ENCODE results near the gene ME2. TPM values are rescaled to one million over a fixed set of nuclear protein-coding genes. Genes with fewer than 3 reads are reported as not detected.

The ME2 gene
- total and polyA plus RNA-seq, 2 donors (not counting 3 experiments of a cell fraction or from before 2014, with no cell fraction given): 28.6 to 42.4 TPM

DNA sequence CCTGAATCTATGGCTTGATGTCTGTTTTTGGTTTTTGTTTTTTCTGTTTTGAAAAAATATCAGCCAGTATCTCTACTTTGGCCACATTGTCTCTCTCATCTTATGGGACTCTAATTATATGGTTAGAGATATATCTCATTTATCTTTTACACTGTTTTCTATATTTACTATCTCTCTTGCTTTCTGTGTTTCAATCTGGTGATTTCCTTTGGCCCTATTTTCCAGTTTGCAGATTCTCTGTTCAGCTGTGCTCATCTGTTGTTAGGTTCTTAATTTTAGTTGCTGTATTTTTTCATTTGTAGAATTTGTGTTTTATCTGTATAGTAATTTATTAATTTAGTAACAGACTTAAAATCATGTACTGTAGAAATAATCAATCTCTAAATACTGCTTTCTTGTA lies 47.6 kb downstream of the ME2 start:
- Histone ChIP-seq H3K4me3 (replicated peaks in 1 of 3; ENCODE audit: insufficient read depth in 1 of 3, low read depth in 1 of 3, low read length in 3 of 3) (no peak overlapping the region), H3K4me1 (ENCODE audit: control insufficient read depth, extremely low read depth, insufficient read depth, low read length) (no peaks in the 10 kb centered on the region), H3K36me3 (ENCODE audit: control insufficient read depth in 2 of 2, extremely low read depth in 1 of 2, insufficient read depth in 2 of 2, low read length in 2 of 2) (peaks cover 0 to 5% of the 10 kb centered on the region in 2 experiments), H3K27me3 (ENCODE audit: control insufficient read depth in 2 of 2, insufficient read depth in 2 of 2, low read length in 2 of 2) (no peaks in the 10 kb centered on the region), H3K27ac (ENCODE audit: insufficient read depth, low read depth, low read length) (no peak overlapping the region), H3K4me2 (ENCODE audit: insufficient read depth, low read length) (no peak overlapping the region), H3K9me3 (replicated peaks; ENCODE audit: control insufficient read depth, insufficient read depth, low read length) (no peaks in the 10 kb centered on the region), H4K20me1 (replicated peaks; ENCODE audit: control insufficient read depth, extremely low read depth, insufficient read depth, low read length) (no peaks in the 10 kb centered on the region), H3K9ac (replicated peaks; ENCODE audit: extremely low read depth, insufficient read depth, low read length) (no peak overlapping the region), H3K9me1 (replicated peaks; ENCODE audit: control insufficient read depth, extremely low read depth, insufficient read depth, low read length) (no peaks in the 10 kb centered on the region), H2AFZ (ENCODE audit: low read depth, low read length) (no peak overlapping the region), H3K79me2 (ENCODE audit: control insufficient read depth, insufficient read depth, low read length) (no peaks in the 10 kb centered on the region)
- BruUV-seq (replicated peaks): no TSS peak
- FAIRE-seq: no peak
- POLR2A ChIA-PET: no interaction called here
- dilution Hi-C loops (cut with MboI; ENCODE audit: extremely low pct_ligation_motif_present, low sequenced_read_pairs) (no loop called here), intact Hi-C loops (cut with micrococcal nuclease) (no loop called here)
- no peak for DNase-seq (ENCODE audit: low read depth, low spot score)
- TF ChIP-seq POLR2AphosphoS5 (IDR thresholded peaks at IDR 0.05; ENCODE audit: insufficient read depth, low read depth, low read length): no peak
- CTCF ChIA-PET: interaction anchor here (1.8 kb wide), 1 partner anchor 12 kb away, joined by 5 read pairs; no protein-coding TSS in a partner anchor

DNA sequence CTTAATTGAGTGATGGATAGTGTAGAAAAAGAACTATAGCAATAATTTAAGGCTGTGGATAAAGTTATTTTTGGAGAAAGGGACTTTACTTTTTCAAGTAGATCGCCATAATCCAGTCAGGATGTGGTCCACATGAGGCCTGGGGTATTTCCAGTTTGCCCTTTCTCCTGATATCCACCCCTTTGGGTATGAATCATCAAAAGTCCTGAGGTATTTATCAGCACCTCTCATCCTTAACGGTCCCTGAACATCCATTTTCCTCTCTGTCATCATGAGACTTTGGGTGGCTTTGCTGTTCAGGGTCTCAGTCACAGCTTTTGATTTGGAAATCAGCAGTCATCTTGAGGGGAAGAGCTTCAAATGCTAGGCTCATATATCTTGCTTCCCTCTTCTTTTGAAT lies 49.6 kb downstream of the ME2 start:
- H3K4me2 ChIP-seq (ENCODE audit: insufficient read depth, low read length): no peak overlapping the region
- POLR2A ChIA-PET: no interaction called here
- H3K27me3 ChIP-seq (ENCODE audit: control insufficient read depth in 2 of 2, insufficient read depth in 2 of 2, low read length in 2 of 2): no peaks in the 10 kb centered on the region
- no peaks in the 10 kb centered on the region for H4K20me1 ChIP-seq (replicated peaks; ENCODE audit: control insufficient read depth, extremely low read depth, insufficient read depth, low read length)
- no peak overlapping the region for H2AFZ ChIP-seq (ENCODE audit: low read depth, low read length)
- H3K4me1 ChIP-seq (ENCODE audit: control insufficient read depth, extremely low read depth, insufficient read depth, low read length): no peaks in the 10 kb centered on the region
- H3K36me3 ChIP-seq (ENCODE audit: control insufficient read depth in 2 of 2, extremely low read depth in 1 of 2, insufficient read depth in 2 of 2, low read length in 2 of 2): peaks cover 0 to 3% of the 10 kb centered on the region in 2 experiments
- intact Hi-C loops (cut with micrococcal nuclease) (no loop called here), dilution Hi-C loops (cut with MboI; ENCODE audit: extremely low pct_ligation_motif_present, low sequenced_read_pairs) (no loop called here)
- DNase-seq (ENCODE audit: low read depth, low spot score) (no peak), FAIRE-seq (no peak)
- no TSS peak for BruUV-seq (replicated peaks)
- no peak overlapping the region for H3K4me3 ChIP-seq (replicated peaks in 1 of 3; ENCODE audit: insufficient read depth in 1 of 3, low read depth in 1 of 3, low read length in 3 of 3)
- H3K27ac ChIP-seq (ENCODE audit: insufficient read depth, low read depth, low read length): no peak overlapping the region
- no peaks in the 10 kb centered on the region for H3K9me3 ChIP-seq (replicated peaks; ENCODE audit: control insufficient read depth, insufficient read depth, low read length)
- TF ChIP-seq, protein P1, sequence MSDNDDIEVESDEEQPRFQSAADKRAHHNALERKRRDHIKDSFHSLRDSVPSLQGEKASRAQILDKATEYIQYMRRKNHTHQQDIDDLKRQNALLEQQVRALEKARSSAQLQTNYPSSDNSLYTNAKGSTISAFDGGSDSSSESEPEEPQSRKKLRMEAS (IDR thresholded peaks at IDR 0.05; ENCODE audit: insufficient read depth, insufficient read length): no peak
- TF ChIP-seq EZH2 (IDR thresholded peaks at IDR 0.05; ENCODE audit: borderline replicate concordance, low read depth, low read length, severe bottlenecking) (no peak), POLR2A (IDR thresholded peaks at IDR 0.05; ENCODE audit: low read depth, low read length) (no peak), POLR2AphosphoS5 (IDR thresholded peaks at IDR 0.05; ENCODE audit: insufficient read depth, low read depth, low read length) (no peak), MYC (IDR thresholded peaks at IDR 0.05; ENCODE audit: low read depth, low read length) (no peak), GATA2 (IDR thresholded peaks at IDR 0.05; ENCODE audit: insufficient read depth, insufficient read length, low read depth, low read length) (no peak), FOS (IDR thresholded peaks at IDR 0.05; ENCODE audit: borderline replicate concordance, insufficient read depth, low read length) (no peak), JUN (IDR thresholded peaks at IDR 0.05; ENCODE audit: borderline replicate concordance, insufficient read depth, insufficient read length, low read depth) (no peak)
- TF ChIP-seq, protein P2, sequence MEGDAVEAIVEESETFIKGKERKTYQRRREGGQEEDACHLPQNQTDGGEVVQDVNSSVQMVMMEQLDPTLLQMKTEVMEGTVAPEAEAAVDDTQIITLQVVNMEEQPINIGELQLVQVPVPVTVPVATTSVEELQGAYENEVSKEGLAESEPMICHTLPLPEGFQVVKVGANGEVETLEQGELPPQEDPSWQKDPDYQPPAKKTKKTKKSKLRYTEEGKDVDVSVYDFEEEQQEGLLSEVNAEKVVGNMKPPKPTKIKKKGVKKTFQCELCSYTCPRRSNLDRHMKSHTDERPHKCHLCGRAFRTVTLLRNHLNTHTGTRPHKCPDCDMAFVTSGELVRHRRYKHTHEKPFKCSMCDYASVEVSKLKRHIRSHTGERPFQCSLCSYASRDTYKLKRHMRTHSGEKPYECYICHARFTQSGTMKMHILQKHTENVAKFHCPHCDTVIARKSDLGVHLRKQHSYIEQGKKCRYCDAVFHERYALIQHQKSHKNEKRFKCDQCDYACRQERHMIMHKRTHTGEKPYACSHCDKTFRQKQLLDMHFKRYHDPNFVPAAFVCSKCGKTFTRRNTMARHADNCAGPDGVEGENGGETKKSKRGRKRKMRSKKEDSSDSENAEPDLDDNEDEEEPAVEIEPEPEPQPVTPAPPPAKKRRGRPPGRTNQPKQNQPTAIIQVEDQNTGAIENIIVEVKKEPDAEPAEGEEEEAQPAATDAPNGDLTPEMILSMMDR (IDR thresholded peaks at IDR 0.05; ENCODE audit: extremely low read depth in 1 of 2, insufficient read depth in 1 of 2, low read depth in 1 of 2, low read length in 2 of 2): no peak
- no peak overlapping the region for H3K9ac ChIP-seq (replicated peaks; ENCODE audit: extremely low read depth, insufficient read depth, low read length)
- H3K9me1 ChIP-seq (replicated peaks; ENCODE audit: control insufficient read depth, extremely low read depth, insufficient read depth, low read length): no peaks in the 10 kb centered on the region
- no peaks in the 10 kb centered on the region for H3K79me2 ChIP-seq (ENCODE audit: control insufficient read depth, insufficient read depth, low read length)
- CTCF ChIA-PET: no interaction called here

Data from endothelial cell of umbilical vein (primary cell).